Measurements from ENCODE around the gene SND1.

The SND1 gene

GRCh38 chr7:127794551-127794950 lies 142.6 kb downstream of the SND1 start:
- FAIRE-seq (no peak), DNase-seq (ENCODE audit: insufficient read length, low spot score) (no peak)

GRCh38 chr7:127798023-127798422 lies 146.0 kb downstream of the SND1 start:
- FAIRE-seq (no peak), DNase-seq (ENCODE audit: insufficient read length, low spot score) (no peak)

- DNase-seq (ENCODE audit: insufficient read length, low spot score): no peak
- FAIRE-seq: no peak
These were observed 146.9 kb downstream of the SND1 start for GRCh38 chr7:127798769-127799372.

- DNase-seq (ENCODE audit: insufficient read length, low spot score) (no peak), FAIRE-seq (no peak)
These were observed 147.7 kb downstream of the SND1 start for GRCh38 chr7:127799535-127800305.

GRCh38 chr7:127802845-127803244 lies 150.9 kb downstream of the SND1 start:
- FAIRE-seq (no peak), DNase-seq (ENCODE audit: insufficient read length, low spot score) (no peak)

- no peak for FAIRE-seq
- no peak for DNase-seq (ENCODE audit: insufficient read length, low spot score)
These were observed 151.6 kb downstream of the SND1 start for GRCh38 chr7:127803626-127804025.

- DNase-seq (ENCODE audit: insufficient read length, low spot score) (no peak), FAIRE-seq (no peak)
These were observed 155.3 kb downstream of the SND1 start for GRCh38 chr7:127807340-127807739.

- no peak for FAIRE-seq
- DNase-seq (ENCODE audit: insufficient read length, low spot score): no peak
These were observed 155.8 kb downstream of the SND1 start for GRCh38 chr7:127807829-127808228.

- FAIRE-seq (no peak), DNase-seq (ENCODE audit: insufficient read length, low spot score) (no peak)
These were observed 157.3 kb downstream of the SND1 start for GRCh38 chr7:127809261-127809702.

- FAIRE-seq (no peak), DNase-seq (ENCODE audit: insufficient read length, low spot score) (no peak)
These were observed 158.1 kb downstream of the SND1 start for GRCh38 chr7:127810113-127810512.

GRCh38 chr7:127810696-127811660 lies 159.0 kb downstream of the SND1 start:
- no peak for FAIRE-seq
- no peak for DNase-seq (ENCODE audit: insufficient read length, low spot score)

GRCh38 chr7:127812540-127812939 lies 160.5 kb downstream of the SND1 start:
- no peak for FAIRE-seq
- DNase-seq (ENCODE audit: insufficient read length, low spot score): no peak

- FAIRE-seq (no peak), DNase-seq (ENCODE audit: insufficient read length, low spot score) (no peak)
These were observed 162.1 kb downstream of the SND1 start for GRCh38 chr7:127813991-127814541.

GRCh38 chr7:127815631-127816145 lies 163.7 kb downstream of the SND1 start:
- DNase-seq (ENCODE audit: insufficient read length, low spot score) (no peak), FAIRE-seq (no peak)

GRCh38 chr7:127816354-127817190 lies 164.6 kb downstream of the SND1 start:
- no peak for DNase-seq (ENCODE audit: insufficient read length, low spot score)
- FAIRE-seq: no peak

GRCh38 chr7:127817466-127817865 lies 165.5 kb downstream of the SND1 start:
- no peak for DNase-seq (ENCODE audit: insufficient read length, low spot score)
- FAIRE-seq: no peak

- FAIRE-seq: no peak
These were observed 166.3 kb downstream of the SND1 start for GRCh38 chr7:127818306-127818705.

GRCh38 chr7:127819975-127820731 lies 168.2 kb downstream of the SND1 start:
- FAIRE-seq (no peak), DNase-seq (ENCODE audit: insufficient read length, low spot score) (peak; percentile 51)

More at GRCh38 chr7:127818306-127818705, 166.3 kb downstream of the SND1 start:
- DNase-seq (ENCODE audit: insufficient read length, low spot score): no peak

GRCh38 chr7:127820732-127821085 lies 168.7 kb downstream of the SND1 start:
- no peak for DNase-seq (ENCODE audit: insufficient read length, low spot score)
- FAIRE-seq: no peak
